ENCODE results near the gene ACVR1.
A peak's percentile ranks its signal among the peaks of the same experiment; 100 is the strongest.

ACVR1 gene

DNA sequence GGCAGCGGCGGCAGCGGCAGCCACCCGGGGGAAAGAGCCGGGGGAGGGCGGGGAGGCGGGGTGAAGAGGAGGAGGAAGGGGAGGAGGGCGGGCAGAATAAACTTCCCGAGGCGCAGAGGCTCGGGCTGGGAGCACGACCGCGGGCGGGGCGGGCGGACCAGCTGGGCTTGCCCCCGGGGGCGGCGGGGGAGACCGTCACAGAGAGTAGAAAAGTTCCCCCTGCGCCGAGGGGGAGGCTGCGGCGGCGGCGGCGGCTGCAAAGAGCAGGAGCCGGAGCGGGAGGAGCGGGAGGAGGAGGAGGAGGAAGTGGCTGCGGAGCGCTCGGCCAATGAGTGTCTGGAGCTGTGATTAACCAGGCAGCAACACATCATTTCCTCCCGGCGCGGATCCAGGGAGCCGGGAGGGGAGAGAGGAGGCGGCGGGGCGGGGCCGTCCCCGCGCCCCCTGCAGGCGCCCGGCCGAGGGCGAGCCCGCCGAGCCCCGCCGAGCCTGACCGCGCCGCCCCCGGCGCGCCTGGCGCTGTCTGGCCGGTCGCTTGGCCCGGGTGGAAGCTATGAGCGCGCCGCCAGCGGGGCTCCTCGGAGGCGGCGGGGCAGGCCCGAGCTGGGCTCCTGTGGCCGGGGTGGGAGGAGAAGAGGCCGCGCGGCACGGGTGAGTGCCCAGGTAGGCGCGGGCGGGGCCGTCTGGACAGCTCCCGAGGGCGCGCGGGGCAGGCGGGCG is at the start of gene ACVR1:
TSS of gene ACVR1 (minus strand) at position 265 of the 720 bp plus-strand sequence. CDS start 76,837 bp downstream, outside the sequence.
- DNase-seq (ENCODE audit: low read depth) = peak; percentile 78

DNA sequence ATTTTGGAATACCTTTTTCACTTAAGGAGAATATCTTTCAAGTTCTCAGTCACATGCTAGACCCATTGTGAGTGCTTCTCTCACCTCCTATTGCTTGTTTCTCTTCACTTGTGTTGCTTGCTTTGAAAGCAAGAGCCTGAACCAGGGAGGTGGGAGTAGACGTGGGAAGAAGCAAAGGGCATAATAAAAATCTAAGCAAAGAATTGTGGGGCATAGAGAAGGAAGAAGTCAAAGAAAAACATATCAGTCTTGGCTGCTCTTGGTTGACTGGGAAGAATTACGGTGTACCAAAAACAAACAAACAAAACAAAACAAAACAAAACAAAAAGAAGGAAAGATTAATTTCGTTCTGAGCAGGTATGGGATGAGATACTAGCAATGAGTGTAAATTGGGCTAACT is 48.9 kb upstream of the ACVR1 start:
- DNase-seq (ENCODE audit: low read depth) = no peak

DNA sequence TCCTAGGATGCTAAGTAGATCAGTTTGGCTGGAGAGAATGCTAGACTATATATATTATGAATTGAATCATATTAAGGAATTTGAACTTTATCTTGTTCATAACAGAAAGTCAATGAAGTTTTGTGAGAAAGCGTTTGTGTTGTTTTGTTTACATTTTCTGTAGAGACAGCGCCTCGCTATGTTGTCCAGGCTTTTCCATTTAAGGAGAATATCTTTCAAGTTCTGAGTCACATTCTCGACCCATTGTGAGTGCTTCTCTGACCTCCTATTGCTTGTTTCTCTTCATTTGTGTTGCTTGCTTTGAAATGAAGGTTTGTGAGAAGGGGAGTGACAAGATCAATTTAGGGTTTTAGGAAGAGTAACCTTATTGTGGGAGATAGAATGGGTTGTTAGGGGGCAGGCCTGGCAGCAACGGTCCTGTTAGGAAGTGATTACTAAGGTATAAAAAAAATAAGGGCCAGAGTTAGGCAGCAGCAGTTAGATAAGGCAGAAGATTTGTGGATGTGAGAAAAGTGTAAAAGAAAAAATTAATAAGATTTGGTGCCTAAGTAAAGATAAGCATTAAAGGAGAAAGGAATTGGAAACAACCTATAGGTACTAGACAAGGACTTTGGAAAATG is 47.6 kb upstream of the ACVR1 start:
- DNase-seq (ENCODE audit: low read depth) = no peak

DNA sequence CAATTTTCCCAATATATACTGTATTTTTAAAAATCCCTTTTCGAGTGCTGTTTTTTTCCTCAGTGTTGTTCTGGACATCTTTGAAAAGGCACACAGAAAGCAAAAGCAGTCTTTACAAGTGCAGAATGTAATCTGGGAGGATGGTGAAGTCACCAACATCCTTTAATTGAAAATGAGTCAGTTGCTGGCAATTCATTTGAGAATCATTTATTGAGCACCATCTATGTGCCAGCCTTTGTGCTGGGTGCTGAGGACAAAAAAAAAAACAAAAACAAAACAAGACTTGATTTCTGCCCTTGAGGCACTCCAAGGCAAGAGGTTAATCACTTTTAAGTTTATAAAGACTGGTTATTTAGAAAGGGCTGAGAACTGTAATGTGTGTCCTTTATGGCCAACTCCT is 46.7 kb upstream of the ACVR1 start:
- no peak for DNase-seq (ENCODE audit: low read depth)

DNA sequence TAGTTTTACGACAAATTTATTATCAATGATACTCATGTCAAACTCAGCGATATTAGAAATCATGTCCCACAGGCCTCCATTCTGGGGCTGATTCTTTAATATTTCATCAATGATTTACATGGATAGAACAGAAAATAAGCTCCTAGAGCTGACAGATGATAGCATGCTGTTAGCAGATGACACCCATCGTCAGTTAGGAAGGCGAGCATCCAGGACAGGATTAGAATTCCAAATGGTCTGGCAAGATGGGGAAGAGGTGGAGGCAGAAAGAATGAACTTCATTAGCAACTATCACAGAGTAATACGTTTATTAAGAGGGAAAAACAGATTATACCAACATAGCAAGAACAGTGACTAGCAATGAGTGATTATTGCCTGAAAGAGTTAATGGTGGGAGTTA is 46.2 kb upstream of the ACVR1 start:
- DNase-seq (ENCODE audit: low read depth) = no peak

DNA sequence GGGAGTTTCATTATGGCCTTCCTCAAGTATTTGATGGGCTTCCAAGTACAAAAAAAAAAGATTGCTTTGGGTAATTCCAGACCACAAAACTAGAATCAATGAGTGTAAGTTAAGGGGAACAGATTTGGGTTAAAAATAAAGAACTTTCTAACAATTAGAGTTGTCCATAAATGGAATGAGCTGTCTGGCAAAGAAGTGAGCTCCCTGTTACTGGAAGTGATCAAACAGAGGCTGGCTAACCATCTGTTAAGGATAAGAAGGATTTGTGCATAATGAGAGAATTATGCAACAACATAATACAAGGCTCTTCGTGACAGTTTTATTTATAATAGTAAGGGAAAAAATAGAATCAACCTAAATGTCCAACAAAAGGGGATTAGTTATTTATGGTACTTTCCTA is 44.6 kb upstream of the ACVR1 start:
- no peak for DNase-seq (ENCODE audit: low read depth)

DNA sequence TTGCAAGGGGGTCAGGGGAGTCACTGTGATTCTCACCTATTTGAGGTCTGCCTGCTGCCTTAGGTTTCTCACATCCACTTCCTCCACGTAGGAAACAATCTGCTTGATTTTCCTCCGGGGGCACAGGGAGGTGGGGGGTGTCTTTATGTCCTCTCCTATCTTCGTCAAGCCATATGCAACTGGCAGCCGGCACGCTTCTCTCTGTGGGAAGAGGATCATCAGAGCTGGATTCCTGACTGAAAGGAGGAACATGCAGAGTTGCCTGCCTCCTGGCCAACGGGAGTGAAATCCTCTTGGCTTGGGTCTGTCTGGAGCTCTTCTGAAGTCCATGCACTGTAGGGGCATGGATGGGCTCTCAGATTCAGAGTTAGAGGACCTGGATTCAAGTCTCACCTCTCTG is 43.1 kb upstream of the ACVR1 start:
- no peak for DNase-seq (ENCODE audit: low read depth)

DNA sequence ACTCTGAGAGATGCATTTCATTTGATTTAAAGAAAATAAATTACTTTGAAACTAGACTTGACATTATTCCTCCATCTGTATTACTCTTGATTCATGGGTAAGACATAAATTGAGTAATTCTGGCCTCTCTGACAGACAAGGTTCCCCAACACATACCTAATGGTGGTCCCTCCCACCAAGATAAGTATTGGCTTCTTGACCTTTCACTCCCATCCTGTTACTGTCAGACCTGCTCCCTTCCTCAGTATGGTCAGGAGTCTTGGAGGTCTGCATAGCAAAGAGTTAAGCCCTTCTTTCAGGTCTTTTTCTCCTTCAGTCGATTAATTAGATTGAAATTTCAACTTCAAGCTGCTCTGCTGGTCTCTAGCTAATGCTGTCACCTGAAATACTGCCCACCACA is 42.2 kb upstream of the ACVR1 start:
- DNase-seq (ENCODE audit: low read depth) = no peak

DNA sequence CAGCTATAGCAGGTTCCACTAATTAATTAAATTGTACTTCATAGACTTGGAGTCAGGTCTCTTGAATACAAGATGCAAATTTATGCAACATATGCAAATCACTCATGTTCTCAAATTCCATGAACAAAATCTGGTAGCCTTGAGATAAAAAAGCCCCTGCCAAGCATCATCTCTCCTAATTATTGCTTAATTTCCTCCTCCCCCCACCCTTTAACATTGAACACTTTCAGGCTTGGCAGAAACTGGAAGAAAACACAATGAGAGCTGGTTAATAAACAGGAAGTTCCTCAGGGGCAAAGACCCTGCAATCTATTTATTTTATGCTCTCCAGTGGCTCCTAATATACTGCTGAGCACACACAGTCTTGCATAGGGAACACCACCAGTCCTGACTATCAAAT is 35.6 kb upstream of the ACVR1 start:
- DNase-seq (ENCODE audit: low read depth) = no peak

DNA sequence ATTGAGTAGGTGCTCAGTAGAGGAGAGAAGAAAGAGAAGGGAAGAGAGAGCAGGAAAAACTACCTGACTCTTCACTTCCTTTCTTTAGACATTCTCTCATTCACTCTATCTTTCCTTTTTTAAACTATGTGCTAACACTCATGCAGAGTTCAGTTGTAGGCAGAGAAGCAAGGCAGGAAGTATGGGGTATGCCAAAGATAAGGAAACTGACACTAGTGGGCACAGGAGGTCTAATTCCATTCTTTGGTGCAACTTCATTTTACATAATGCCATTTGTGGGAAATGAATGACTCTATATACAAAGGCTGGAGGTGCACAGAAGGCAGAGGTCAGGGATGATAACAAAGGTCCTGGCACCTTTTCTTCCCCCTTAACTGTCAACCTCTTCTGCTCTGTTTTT is 35.1 kb upstream of the ACVR1 start:
- DNase-seq (ENCODE audit: low read depth) = no peak

DNA sequence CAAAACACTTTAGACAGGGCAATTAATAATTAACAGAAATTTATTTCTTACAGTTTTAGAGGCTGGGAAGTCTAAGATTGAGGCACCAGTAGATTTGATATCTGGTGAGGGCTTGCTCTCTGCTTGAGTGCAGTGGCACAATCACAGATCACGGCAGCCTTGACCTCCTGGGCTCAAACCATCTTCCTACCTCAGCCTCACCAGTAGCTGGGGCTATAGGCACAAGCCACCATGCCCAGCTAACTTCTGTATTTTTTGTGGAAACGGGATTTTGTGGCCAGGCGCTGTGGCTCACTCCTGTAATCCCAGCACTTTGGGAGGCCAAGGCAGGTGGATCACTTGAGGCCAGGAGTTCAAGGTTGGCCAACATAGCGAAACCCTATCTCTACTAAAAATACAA is 29.0 kb upstream of the ACVR1 start:
- DNase-seq (ENCODE audit: low read depth) = no peak

DNA sequence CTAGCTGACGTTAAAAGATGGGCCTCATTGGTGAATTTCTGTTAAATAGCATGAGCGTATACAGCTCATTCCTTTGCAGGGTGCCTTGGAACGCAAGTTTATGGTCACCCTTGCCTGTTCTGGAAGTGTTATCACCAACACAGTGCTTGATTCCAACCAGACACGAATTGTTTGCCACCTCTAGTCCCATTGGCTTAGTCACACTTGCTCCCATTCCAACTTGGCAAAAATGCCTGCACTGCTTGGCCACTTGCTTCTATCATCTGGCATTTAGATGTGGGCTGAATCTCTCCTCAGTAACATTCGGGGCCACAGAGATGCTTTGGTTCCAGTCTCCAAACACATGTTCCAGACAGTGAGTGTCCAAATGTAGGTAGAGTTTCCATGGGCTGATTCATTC is 27.5 kb upstream of the ACVR1 start:
- no peak for DNase-seq (ENCODE audit: low read depth)

DNA sequence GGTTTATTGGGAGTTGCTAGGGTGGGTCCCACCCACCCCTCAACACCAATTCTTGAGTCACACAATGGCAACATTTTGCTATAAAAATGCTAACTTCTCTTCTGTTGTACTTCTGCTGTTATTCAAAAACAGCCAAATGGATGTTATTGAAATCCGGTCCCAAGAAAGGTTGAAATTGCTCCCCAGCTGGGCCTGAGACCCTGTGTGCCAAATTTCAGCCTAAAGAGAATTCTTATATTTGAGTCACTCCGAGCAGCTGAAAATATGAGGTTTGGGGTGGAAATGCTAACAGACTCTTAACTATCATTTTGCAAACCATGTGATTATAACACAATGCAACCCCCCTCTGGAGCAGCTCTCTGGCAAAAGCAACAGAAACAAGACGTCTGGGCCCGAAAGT is 27.0 kb upstream of the ACVR1 start:
- no peak for DNase-seq (ENCODE audit: low read depth)

DNA sequence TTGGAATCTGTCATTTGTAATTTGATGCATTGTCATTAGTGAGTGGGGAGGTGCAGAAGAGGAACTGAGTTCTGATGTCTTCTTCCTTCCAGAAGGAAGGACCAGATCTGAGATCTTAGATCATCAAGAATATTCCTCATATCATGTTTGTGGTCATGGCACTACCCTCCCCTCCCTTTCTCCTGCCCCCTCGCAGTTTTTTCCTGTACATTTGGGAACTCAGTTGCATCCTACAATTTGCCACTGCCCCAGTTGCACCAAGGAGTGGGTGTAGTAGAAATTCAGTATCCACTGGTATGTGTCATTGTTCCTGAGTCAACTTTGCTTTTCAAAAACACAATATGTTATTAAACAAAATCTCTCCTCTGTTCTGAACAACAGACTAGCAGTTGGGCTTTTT is 26.6 kb upstream of the ACVR1 start:
- DNase-seq (ENCODE audit: low read depth) = no peak

DNA sequence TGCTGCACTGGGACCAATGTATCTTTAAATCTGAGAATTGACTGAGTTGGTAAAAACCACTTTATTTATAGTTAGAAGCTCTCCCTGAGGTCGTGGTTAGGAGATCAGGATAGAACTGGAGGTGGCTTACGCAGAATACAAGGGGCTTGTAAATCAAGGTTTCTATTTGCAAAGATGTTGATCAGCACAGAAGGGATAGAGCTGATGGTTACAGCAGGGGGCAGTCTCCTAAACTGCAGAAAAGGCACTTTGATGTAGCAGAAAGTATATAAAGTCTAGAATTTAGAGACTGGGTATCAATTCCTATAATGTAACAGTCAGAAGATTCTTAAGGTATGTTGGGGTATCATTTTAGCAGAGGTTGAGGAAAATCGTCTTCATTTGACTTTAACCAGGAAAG is 25.2 kb upstream of the ACVR1 start:
- DNase-seq (ENCODE audit: low read depth) = no peak

DNA sequence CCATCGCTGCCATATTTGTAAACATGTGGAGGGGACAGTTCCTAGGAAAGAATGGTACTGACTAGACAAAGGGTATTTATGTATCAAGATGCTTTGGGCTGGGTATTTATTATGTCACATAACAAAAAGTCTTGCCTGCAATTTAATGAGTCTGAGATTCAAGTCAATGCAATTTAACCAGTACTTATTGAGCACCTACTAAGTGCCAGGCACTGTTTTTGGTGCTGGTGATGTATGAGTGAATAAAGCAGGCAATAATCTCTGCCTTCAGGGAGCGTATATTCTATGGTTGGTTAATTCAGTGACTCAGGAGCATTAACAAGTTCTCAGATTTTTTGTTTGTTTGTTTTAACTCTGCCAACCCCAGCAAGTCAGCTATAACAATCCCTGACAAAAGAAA is 24.6 kb upstream of the ACVR1 start:
- DNase-seq (ENCODE audit: low read depth) = no peak

DNA sequence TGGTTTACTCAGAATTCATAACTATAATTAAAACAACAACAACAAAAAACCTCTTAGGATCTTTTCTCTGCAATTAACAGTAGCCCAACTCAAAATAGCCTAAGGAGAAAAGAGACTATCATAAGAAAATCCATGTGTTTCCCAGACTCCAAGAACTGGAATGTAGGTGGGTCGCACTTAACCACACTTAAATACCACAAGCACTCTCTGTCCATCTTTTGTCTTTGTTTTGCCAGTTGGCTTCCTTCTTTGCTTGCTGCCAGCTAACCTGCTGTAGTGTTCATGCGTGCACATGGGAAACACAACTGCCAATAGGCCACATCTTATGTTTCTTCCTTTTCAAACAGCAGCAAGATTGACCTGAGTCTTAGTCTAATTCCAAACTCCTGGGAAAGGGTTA is 24.1 kb upstream of the ACVR1 start:
- no peak for DNase-seq (ENCODE audit: low read depth)

DNA sequence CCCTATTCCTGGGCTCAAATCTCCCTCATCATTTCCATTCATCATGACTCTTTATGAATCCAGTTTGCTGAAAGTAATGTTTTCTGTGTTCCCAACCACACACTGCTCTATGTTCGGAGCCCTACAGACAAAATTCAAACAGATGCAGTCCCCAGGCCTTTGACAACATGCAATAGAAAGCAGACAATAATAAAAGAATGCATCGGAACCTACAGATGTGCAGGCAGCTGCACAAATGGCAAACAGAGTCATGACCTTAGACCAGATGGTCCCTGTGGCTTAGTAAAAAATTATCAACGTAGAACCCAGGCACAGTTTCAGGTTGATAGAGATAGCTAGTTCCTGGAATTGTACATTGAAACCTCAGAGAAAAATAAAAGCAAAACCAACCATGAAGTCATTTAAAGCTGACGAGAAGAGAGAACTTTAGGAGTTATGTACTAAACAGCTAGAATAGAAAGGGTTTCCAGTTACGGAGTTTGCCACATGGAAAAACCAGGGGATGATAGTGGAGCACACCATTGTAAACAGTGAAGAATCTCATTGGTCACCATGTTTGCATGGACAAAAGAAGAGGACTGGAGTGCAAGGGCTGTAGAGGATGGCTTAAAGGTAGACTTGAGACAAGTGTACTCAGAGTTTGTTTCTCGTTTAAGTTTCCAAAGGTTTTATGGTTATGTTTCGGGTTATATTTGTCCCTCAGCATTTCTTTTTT is 23.2 kb upstream of the ACVR1 start:
- peak; percentile 26 for DNase-seq (ENCODE audit: low read depth)

DNA sequence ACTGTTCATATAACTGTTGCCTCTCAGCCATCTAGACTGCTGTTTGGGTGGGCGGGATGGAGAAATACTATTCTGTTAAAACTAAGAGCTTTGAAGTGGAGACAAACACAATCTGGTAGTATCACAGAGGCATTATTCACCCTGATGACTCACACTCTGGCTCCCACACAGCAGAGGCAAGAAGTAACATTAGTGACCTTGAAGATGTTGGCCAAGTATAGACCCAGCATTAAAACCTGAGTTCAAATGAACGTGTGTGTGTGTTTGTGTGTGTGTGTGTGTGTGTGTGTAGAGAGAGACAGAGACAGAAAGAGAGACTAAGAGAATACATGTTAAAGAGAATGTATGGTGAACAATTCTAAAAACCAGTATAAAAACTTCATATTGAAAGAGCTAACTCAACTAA is 22.5 kb upstream of the ACVR1 start:
- peak; percentile 71 for DNase-seq (ENCODE audit: low read depth)

DNA sequence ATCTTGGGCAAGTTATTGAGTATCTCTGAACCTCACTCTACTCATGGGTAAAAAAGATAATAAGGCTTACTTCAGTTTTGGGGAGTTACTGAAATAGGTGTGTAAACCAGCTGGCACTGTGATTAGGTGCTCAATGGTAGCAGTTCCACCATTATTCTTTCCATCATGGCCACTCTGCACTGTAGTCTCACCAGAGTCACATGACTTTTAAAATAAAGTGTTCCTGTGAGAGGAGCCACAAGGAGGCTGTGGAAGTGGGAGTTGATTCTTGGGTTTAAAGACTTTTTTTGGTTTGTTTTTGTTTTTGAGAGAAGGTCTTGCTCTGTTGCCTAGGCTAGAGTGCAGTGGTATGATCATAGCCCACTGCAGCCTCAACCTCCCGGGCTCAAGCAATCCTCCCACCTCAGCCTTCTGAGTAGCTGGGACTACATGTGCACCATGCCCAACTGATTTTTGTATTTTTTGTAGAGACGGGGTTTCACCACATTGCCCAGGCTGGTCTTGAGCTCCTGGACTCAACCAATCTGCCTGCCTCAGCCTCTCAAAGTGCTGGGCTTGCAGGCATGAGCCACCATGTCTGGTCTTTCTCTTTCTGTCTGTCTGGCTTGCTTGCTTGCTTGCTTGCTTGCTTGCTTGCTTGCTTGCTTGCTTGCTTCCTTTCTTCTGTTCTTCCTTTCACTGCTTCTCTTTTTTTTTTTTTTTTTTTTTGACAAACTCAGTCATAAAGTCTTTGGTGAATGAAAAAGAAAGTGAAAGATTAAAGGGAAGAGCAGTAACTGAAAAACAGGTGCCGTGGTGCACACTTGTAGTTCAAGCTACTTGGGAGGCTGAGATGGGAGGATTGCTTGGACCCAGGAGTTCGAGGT is 21.2 kb upstream of the ACVR1 start:
- peak; percentile 26 for DNase-seq (ENCODE audit: low read depth)

DNA sequence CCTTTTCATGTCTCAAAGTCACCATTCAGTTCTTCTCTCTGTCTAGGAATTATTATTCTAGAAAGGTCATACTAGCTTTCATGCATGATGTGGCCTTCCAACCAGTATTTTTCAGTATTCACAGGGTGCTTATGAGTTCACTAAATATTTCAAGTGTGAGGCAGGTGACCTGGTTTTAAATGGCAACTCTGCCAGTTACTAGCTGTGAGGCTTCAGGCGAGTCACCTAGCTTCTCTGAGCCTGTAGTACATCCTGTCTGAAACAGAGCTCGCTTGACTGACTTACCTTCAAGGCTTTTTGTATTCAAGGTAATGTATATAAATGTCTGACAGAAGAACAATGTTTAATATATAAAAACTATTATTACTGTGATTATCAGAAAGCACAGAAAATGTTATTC is 19.4 kb upstream of the ACVR1 start:
- DNase-seq (ENCODE audit: low read depth) = no peak

DNA sequence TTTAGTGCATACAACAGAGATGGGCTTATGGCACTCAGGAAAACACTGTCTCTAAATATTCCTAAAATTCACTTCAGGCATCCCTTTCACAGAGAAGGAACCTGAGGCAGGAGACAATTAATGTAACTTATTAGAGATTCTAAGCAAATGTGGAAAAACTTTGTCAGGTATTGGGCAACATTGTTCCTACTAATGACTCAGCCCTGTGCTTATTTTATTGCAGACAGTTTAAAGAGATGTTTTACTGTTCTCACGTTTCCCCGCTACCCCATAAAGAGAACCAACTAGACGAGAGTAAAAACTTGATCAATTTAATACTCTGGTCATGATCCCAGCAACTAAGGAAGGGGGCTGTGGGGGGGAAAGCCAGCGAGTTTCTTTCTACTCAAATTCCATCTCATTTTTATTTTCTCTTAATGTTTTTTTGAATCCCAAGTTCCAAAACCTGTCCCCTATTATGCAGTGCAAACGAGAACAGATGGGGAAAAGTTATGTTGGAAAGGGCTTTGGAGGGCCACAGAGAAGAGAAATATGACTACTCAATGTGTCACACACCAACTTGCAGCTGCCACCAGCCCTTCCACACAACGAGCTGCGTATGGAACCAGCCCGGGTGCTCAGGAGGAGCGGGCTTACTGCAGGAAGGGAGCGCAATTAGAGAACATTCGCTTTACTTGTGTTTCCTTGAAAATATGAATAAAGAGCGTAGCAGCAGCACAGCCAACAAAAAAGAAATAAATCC is 18.7 kb upstream of the ACVR1 start:
- no peak for DNase-seq (ENCODE audit: low read depth)

Data from activated T-cell treated with anti-CD3 and anti-CD28 coated beads for 24 hours (primary cell).